ENCODE results near the gene FOCAD.

- TF ChIP-seq CTCF (IDR thresholded peaks at IDR 0.05; ENCODE audit: low read length): no peak
- no peak for TF ChIP-seq EZH2 (optimal IDR thresholded peaks at IDR 0.05; ENCODE audit: low read depth, low read length)
These were observed 87.7 kb downstream of the FOCAD start for GRCh38 chr9:20771729-20772128.
